GM21390 (cell line): Measurements from ENCODE around the gene TCF7L1.

ENCODE experiments used
- ATAC-seq: cut with Tn5 transposase; IDR thresholded peaks from one replicate; pipeline ENCODE4 v1.9.1; 2021; ENCODE audit not compliant: unreplicated experiment

The TCF7L1 gene

GRCh38 chr2:85275984-85276540 is 142.9 kb downstream of the TCF7L1 start:
- ATAC-seq = no peak

- ATAC-seq = no peak
Measured at GRCh38 chr2:85276571-85277118, 143.5 kb downstream of the TCF7L1 start.

- ATAC-seq = no peak
Measured at GRCh38 chr2:85277416-85278158, 144.4 kb downstream of the TCF7L1 start.

- no peak for ATAC-seq
Measured at GRCh38 chr2:85278361-85278760, 145.2 kb downstream of the TCF7L1 start.

GRCh38 chr2:85281553-85281952 is 148.4 kb downstream of the TCF7L1 start:
- no peak for ATAC-seq

GRCh38 chr2:85282914-85283313 is 149.7 kb downstream of the TCF7L1 start:
- no peak for ATAC-seq

- no peak for ATAC-seq
Measured at GRCh38 chr2:85283641-85284040, 150.4 kb downstream of the TCF7L1 start.

- ATAC-seq = no peak
Measured at GRCh38 chr2:85286918-85287317, 153.7 kb downstream of the TCF7L1 start.

- no peak for ATAC-seq
Measured at GRCh38 chr2:85287721-85288120, 154.5 kb downstream of the TCF7L1 start.

GRCh38 chr2:85288244-85288725 is 155.1 kb downstream of the TCF7L1 start:
- ATAC-seq = no peak

GRCh38 chr2:85291425-85292023 is 158.3 kb downstream of the TCF7L1 start:
- no peak for ATAC-seq

GRCh38 chr2:85302121-85302520 is 168.9 kb downstream of the TCF7L1 start:
- no peak for ATAC-seq

- no peak for ATAC-seq
Measured at GRCh38 chr2:85303780-85304531, 170.8 kb downstream of the TCF7L1 start.

GRCh38 chr2:85307527-85307897 is 174.3 kb downstream of the TCF7L1 start:
- ATAC-seq = no peak

- no peak for ATAC-seq
Measured at GRCh38 chr2:85308201-85308600, 175.0 kb downstream of the TCF7L1 start.

GRCh38 chr2:85308896-85309555 is 175.8 kb downstream of the TCF7L1 start:
- ATAC-seq = no peak

GRCh38 chr2:85309699-85310321 is 176.6 kb downstream of the TCF7L1 start:
- ATAC-seq = peak; percentile 5

- peak; percentile 55 for ATAC-seq
Measured at GRCh38 chr2:85310330-85310729, 177.1 kb downstream of the TCF7L1 start.

- ATAC-seq = no peak
Measured at GRCh38 chr2:85312404-85312803, 179.2 kb downstream of the TCF7L1 start.

GRCh38 chr2:85314884-85315242 is 181.7 kb downstream of the TCF7L1 start:
- no peak for ATAC-seq
